ENCODE measurements around the gene ZBTB24.

Gene ZBTB24

GRCh38 chr6:109420751-109421150, 62.3 kb downstream of the ZBTB24 start:
- Histone ChIP-seq H3K27me3 (ENCODE audit: insufficient read depth, low read length, poor library complexity) (no peaks in the 10 kb centered on the region), H3K4me3 (ENCODE audit: low read depth in 1 of 2, low read length in 2 of 2) (no peak overlapping the region), H3K27ac (ENCODE audit: low read length) (no peak overlapping the region), H3K79me2 (ENCODE audit: insufficient read depth, low read length) (no peaks in the 10 kb centered on the region), H4K20me1 (ENCODE audit: insufficient read depth, low read length) (no peaks in the 10 kb centered on the region), H3K36me3 (ENCODE audit: insufficient read depth, low read length) (no peaks in the 10 kb centered on the region), H3K9me3 (ENCODE audit: insufficient read depth, low read length, severe bottlenecking) (no peaks in the 10 kb centered on the region), H3K4me1 (ENCODE audit: insufficient read depth, low read length) (no peaks in the 10 kb centered on the region), H3K9ac (ENCODE audit: low read depth, low read length) (no peak overlapping the region), H3K4me2 (ENCODE audit: insufficient read depth, low read length) (no peak overlapping the region), H2AFZ (ENCODE audit: low read depth, low read length) (no peak overlapping the region)
- DNase-seq (no peak), ATAC-seq (ENCODE audit: insufficient read depth, low read depth) (no peak)
- TF ChIP-seq, protein P1, sequence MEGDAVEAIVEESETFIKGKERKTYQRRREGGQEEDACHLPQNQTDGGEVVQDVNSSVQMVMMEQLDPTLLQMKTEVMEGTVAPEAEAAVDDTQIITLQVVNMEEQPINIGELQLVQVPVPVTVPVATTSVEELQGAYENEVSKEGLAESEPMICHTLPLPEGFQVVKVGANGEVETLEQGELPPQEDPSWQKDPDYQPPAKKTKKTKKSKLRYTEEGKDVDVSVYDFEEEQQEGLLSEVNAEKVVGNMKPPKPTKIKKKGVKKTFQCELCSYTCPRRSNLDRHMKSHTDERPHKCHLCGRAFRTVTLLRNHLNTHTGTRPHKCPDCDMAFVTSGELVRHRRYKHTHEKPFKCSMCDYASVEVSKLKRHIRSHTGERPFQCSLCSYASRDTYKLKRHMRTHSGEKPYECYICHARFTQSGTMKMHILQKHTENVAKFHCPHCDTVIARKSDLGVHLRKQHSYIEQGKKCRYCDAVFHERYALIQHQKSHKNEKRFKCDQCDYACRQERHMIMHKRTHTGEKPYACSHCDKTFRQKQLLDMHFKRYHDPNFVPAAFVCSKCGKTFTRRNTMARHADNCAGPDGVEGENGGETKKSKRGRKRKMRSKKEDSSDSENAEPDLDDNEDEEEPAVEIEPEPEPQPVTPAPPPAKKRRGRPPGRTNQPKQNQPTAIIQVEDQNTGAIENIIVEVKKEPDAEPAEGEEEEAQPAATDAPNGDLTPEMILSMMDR (IDR thresholded peaks at IDR 0.05; ENCODE audit: borderline replicate concordance, extremely low read depth, low read length, poor library complexity, severe bottlenecking): no peak
- no peak for TF ChIP-seq EZH2 (IDR thresholded peaks at IDR 0.05; ENCODE audit: borderline replicate concordance, low read depth, low read length, severe bottlenecking)

DNA sequence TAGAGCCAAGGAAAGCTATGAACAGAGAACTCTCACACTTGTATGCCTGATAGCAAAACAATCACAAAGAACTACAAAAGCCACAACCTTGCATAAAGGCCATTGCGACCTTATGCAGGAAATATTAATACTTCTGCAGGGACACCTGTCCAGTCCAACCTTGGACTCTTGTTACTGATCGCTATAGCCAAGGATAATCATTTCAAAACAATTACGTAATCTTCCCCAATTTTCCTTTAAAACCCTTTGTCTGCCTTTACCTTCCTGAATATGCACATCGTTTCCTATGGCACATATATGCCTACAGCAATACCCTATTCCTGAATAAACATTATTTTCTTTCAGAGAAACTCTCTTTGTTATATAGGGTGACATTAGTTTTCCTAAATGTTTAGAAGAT, 65.4 kb downstream of the ZBTB24 start:
- Histone ChIP-seq H3K36me3 (ENCODE audit: insufficient read depth, low read length) (no peaks in the 10 kb centered on the region), H3K27me3 (ENCODE audit: insufficient read depth, low read length, poor library complexity) (no peaks in the 10 kb centered on the region), H3K9me3 (ENCODE audit: insufficient read depth, low read length, severe bottlenecking) (no peaks in the 10 kb centered on the region), H3K79me2 (ENCODE audit: insufficient read depth, low read length) (no peaks in the 10 kb centered on the region), H3K4me3 (ENCODE audit: low read depth in 1 of 2, low read length in 2 of 2) (no peak overlapping the region), H3K4me2 (ENCODE audit: insufficient read depth, low read length) (no peak overlapping the region), H3K4me1 (ENCODE audit: insufficient read depth, low read length) (no peaks in the 10 kb centered on the region), H2AFZ (ENCODE audit: low read depth, low read length) (no peak overlapping the region), H4K20me1 (ENCODE audit: insufficient read depth, low read length) (no peaks in the 10 kb centered on the region), H3K9ac (ENCODE audit: low read depth, low read length) (no peak overlapping the region), H3K27ac (ENCODE audit: low read length) (no peak overlapping the region)
- TF ChIP-seq, protein P1 (IDR thresholded peaks at IDR 0.05; ENCODE audit: borderline replicate concordance, extremely low read depth, low read length, poor library complexity, severe bottlenecking): no peak
- TF ChIP-seq EZH2 (IDR thresholded peaks at IDR 0.05; ENCODE audit: borderline replicate concordance, low read depth, low read length, severe bottlenecking): no peak
- no peak for ATAC-seq (ENCODE audit: insufficient read depth, low read depth)
- DNase-seq: no peak
